IPS-18a (cell line): ENCODE data around the gene NSUN7.
"Not testable (repeated sequence)": the region's sequence is repeated elsewhere in the genome, so short reads cannot be mapped to it uniquely, and the experiment has no call there.

Source experiments
- H3K27ac ChIP-seq: one replicate; pipeline ENCODE4 v1.5.1; 2013; ENCODE audit warnings: low read length
- H3K27me3 ChIP-seq: one replicate; pipeline ENCODE4 v1.6.1; 2013; ENCODE audit warnings: mild to moderate bottlenecking, low read length; ENCODE audit not compliant: control insufficient read depth, insufficient read depth
- H3K36me3 ChIP-seq: one replicate; pipeline ENCODE4 v1.6.1; 2013; ENCODE audit warnings: low read depth, low read length; ENCODE audit not compliant: control insufficient read depth
- H3K4me1 ChIP-seq: one replicate; pipeline ENCODE4 v1.6.1; 2013; ENCODE audit warnings: low read depth, low read length; ENCODE audit not compliant: control insufficient read depth
- H3K4me3 ChIP-seq: one replicate; pipeline ENCODE4 v1.5.1; 2013; ENCODE audit warnings: low read length
- H3K9ac ChIP-seq: one replicate; pipeline ENCODE4 v1.6.1; 2013; ENCODE audit warnings: mild to moderate bottlenecking, low read length, moderate library complexity
- H3K9me3 ChIP-seq: one replicate; pipeline ENCODE4 v1.6.1; 2013; ENCODE audit warnings: low read depth, low read length; ENCODE audit not compliant: control insufficient read depth

NSUN7 gene

DNA sequence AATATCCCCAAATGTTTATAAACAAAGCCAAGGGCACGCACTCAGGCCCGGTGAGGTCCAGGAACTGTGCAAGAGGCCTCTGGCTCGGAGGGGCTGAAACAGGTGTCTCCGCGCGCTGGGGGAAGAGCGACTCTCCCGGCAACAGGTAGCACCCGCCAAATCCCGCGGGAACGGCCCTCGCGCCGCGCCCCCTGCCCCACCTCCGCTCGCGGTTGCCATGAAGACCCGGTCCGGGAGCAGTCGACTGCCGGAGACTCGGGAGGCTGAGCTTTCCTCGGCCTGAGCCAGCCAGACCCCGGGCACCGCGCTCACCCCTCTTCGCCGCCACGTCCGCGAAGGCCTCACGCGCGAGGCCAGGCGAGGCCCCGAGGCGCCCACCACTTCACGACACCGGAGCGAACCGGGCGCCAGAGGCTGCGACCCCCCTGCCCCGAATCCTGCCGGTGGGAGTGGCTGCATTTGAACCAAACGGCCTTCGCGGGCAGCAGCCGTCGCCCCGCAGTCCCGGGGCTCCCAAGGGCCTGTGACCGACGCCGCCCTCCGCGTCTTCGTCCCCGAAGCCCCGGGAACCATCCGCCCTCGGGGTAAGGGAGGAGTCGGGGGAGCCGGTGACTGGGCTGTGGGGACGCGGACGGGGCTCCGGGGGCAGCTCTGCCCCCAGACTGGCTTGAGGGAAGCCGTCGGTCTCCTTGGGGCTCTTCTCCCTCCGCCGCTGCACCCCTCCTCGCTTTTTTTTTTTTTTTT, at the start of gene NSUN7:
Gene NSUN7 (plus strand): TSS at position 239 of the 744 bp plus-strand sequence. CDS start 739 bp downstream, outside the sequence.
- Histone ChIP-seq H3K27ac (peak within 1 kb of the TSS; percentile 44), H3K9ac (peak within 1 kb of the TSS; percentile 83), H3K27me3 (no peaks in the 10 kb centered on the region), H3K9me3 (no peaks in the 10 kb centered on the region), H3K4me3 (peak within 1 kb of the TSS; percentile 93), H3K36me3 (no peaks in the 10 kb centered on the region), H3K4me1 (peaks cover 7% of the 10 kb centered on the region)

- peaks cover 4% of the 10 kb centered on the region for H3K4me1 ChIP-seq
- no peak overlapping the region for H3K9ac ChIP-seq
- H3K4me3 ChIP-seq: no peak overlapping the region
- H3K27me3 ChIP-seq: no peaks in the 10 kb centered on the region
- no peak overlapping the region for H3K27ac ChIP-seq
- H3K36me3 ChIP-seq: no peaks in the 10 kb centered on the region
- no peaks in the 10 kb centered on the region for H3K9me3 ChIP-seq
Measured at GRCh38 chr4:40702137-40702799, 47.5 kb upstream of the NSUN7 start.

DNA sequence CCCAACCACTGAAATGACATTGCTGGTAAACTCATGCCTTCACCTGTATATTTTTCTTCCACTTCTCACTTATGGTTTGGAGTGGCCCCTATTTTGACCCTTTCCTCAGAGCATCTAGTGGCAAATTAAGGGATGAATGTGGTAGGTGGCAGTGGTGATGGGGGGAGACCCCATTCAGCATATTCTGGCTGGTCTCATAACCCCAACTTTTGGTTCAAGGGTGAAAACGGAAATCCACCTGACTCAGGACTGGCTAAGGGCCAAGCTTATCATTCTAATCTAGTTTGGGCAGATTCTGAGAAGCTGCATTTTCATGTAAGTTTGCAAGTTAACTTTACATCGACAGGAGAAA, 47.0 kb upstream of the NSUN7 start:
- Histone ChIP-seq H3K4me1 (peaks cover 4% of the 10 kb centered on the region), H3K27ac (no peak overlapping the region), H3K4me3 (no peak overlapping the region), H3K36me3 (no peaks in the 10 kb centered on the region), H3K27me3 (no peaks in the 10 kb centered on the region), H3K9me3 (no peaks in the 10 kb centered on the region), H3K9ac (no peak overlapping the region)

GRCh38 chr4:40704073-40704472, 45.7 kb upstream of the NSUN7 start:
- Histone ChIP-seq H3K9ac (no peak overlapping the region), H3K36me3 (no peaks in the 10 kb centered on the region), H3K27me3 (no peaks in the 10 kb centered on the region), H3K9me3 (no peaks in the 10 kb centered on the region), H3K4me1 (no peaks in the 10 kb centered on the region), H3K4me3 (no peak overlapping the region), H3K27ac (no peak overlapping the region)

- H3K4me3 ChIP-seq: no peak overlapping the region
- H3K4me1 ChIP-seq: peaks cover 7% of the 10 kb centered on the region
- no peak overlapping the region for H3K27ac ChIP-seq
- H3K36me3 ChIP-seq: no peaks in the 10 kb centered on the region
- H3K9me3 ChIP-seq: no peaks in the 10 kb centered on the region
- no peak overlapping the region for H3K9ac ChIP-seq
- no peaks in the 10 kb centered on the region for H3K27me3 ChIP-seq
Measured at GRCh38 chr4:40710484-40711254, 39.1 kb upstream of the NSUN7 start.

- not testable (repeated sequence) for H3K4me1 ChIP-seq, H3K9ac ChIP-seq, H3K9me3 ChIP-seq, H3K27me3 ChIP-seq, H3K27ac ChIP-seq, H3K36me3 ChIP-seq, H3K4me3 ChIP-seq
Measured at GRCh38 chr4:40713001-40713400, 36.8 kb upstream of the NSUN7 start.

- Histone ChIP-seq H3K9ac (no peak overlapping the region), H3K36me3 (no peaks in the 10 kb centered on the region), H3K27ac (no peak overlapping the region), H3K9me3 (no peaks in the 10 kb centered on the region), H3K4me3 (no peak overlapping the region), H3K27me3 (no peaks in the 10 kb centered on the region), H3K4me1 (peaks cover 15% of the 10 kb centered on the region)
Measured at GRCh38 chr4:40713798-40714197, 36.0 kb upstream of the NSUN7 start.

GRCh38 chr4:40718586-40718985, 31.2 kb upstream of the NSUN7 start:
- Histone ChIP-seq H3K4me3 (no peak overlapping the region), H3K4me1 (peaks cover 18% of the 10 kb centered on the region), H3K27ac (no peak overlapping the region), H3K27me3 (no peaks in the 10 kb centered on the region), H3K36me3 (no peaks in the 10 kb centered on the region), H3K9me3 (no peaks in the 10 kb centered on the region), H3K9ac (no peak overlapping the region)

DNA sequence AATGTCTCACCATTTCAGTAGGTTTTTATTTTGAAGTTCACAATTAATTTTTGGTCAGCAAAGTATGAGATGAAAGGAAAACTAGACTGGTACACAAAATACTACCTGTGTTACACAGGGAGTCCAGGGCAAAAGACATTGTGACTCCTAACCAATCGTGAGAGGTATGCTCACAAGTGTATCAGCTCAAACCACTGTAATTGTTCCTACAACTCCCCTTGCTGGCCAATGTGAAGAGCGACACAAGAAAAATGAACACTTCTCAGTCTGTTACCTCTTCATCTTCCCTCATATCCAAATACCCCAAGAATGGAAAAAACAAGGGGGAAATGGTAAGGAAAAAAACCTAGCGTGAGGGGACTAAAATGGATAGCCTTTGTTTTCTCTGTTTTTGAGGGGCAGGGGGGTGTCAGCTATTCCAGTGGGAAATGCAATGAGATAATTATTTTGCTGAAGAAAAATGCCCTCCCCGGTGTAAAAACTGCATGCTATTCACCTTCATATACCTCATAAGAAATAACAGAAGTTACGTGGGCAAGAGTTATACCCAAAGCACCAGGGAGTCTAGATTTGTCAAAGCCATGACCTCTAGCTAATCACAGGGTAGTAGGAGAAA, 30.6 kb upstream of the NSUN7 start:
- Histone ChIP-seq H3K4me3 (no peak overlapping the region), H3K4me1 (peaks cover 12% of the 10 kb centered on the region), H3K36me3 (no peaks in the 10 kb centered on the region), H3K27me3 (no peaks in the 10 kb centered on the region), H3K9ac (no peak overlapping the region), H3K9me3 (no peaks in the 10 kb centered on the region), H3K27ac (no peak overlapping the region)

DNA sequence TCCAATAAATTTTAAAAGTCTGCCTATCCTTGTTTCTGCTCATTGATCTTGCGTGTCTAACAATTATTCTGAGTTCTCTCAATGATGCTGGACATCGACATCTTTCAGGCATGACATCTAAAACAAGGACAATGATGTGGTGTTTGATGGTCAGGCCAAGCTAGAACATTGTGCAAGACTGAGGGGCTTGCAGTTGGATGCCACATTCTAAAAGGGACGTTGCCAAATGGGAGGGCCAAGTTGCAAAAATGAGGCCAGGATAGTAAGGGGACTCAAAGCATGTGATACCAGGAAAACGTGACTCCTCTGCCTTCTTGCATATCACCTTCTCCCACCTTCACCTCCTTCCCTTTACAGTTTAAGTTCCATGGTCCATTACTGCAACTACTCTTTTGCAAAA, 29.4 kb upstream of the NSUN7 start:
- H3K9me3 ChIP-seq: no peaks in the 10 kb centered on the region
- no peak overlapping the region for H3K4me3 ChIP-seq
- H3K4me1 ChIP-seq: peaks cover 11% of the 10 kb centered on the region
- no peaks in the 10 kb centered on the region for H3K27me3 ChIP-seq
- H3K27ac ChIP-seq: no peak overlapping the region
- no peaks in the 10 kb centered on the region for H3K36me3 ChIP-seq
- no peak overlapping the region for H3K9ac ChIP-seq

GRCh38 chr4:40720916-40721315, 28.8 kb upstream of the NSUN7 start:
- Histone ChIP-seq H3K27me3 (no peaks in the 10 kb centered on the region), H3K27ac (no peak overlapping the region), H3K36me3 (no peaks in the 10 kb centered on the region), H3K4me3 (no peak overlapping the region), H3K9me3 (no peaks in the 10 kb centered on the region), H3K4me1 (peaks cover 11% of the 10 kb centered on the region), H3K9ac (no peak overlapping the region)
